Measurements from ENCODE around the gene UBXN7.
"Not testable (repeated sequence)": the region's sequence is repeated elsewhere in the genome, so short reads cannot be mapped to it uniquely, and the experiment has no call there.

The UBXN7 gene

DNA sequence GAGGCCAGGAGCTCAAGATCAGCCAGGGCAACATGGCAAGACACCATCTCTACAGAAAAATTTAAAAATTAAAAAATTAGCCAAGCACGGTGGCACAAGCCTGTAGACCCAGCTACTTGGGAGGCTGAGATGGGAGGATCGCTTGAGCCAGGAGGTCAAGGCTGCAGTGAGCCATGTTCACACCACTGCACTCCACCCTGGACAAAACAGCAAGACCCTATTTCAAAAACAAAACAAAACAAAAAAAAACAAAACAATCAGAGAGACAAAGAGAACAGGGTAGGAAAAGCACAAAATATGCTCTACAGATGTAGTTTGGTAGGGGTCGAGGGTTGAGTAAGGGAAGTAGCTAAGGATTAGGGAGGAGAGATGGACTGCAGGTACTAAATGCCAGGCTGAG, 117.6 kb downstream of the UBXN7 start:
- DNase-seq = no peak

DNA sequence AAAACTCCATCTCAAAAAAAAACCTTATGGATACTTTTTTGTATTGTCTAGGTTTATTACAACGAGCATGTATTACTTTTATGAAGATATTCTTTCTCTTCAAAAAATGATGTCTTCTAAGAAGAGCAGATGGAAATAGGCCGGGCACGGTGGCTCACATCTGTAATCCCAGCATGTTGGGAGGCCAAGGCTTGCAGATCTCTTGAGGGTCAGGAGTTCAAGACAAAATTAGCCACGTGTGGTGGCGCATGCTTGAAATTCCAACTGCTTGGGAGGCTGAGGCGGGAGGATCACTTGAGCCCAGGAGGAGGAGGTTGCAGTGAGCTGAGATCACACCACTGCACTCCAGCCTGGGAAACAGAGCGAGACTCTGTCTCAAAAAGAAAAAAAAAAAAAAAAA, 118.1 kb downstream of the UBXN7 start:
- not testable (repeated sequence) for DNase-seq

DNA sequence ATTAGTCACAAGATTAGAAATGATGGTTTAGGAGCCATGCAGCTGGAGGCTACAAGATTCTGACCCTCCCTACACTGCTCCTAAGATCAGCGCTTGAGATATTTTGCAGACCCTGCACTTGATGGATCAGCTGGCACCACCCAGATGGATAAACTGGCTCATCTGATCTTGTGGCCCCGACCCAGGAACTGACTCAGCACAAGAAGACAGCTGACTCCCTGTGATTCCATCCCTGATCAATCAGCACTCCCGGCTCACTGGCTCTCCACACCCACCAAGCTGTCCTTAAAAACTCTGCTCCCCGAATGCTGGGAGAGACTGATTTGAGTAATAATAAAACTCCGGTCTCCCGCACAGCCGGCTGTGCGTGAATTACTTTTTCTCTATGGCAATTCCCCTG, 129.3 kb downstream of the UBXN7 start:
- DNase-seq = not testable (repeated sequence)

DNA sequence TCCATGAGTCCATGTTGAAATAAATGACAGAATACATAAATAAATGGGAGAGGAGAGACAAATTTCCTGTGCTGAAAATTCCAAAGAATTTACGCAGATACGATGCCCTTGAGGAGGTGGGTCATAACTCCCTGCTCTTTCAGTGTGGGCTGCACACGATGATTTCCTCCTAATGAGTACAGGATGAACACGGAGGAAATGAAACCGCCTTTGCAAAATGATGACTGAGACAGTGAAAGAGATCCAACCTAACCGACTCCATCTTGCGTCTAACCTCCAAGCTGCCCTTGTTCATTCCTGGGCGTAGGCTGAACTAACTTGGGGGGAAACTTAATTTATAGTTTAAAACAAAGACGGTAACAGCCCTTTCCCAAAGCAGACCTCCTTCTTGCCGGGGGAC, 129.7 kb downstream of the UBXN7 start:
- DNase-seq = not testable (repeated sequence)

DNA sequence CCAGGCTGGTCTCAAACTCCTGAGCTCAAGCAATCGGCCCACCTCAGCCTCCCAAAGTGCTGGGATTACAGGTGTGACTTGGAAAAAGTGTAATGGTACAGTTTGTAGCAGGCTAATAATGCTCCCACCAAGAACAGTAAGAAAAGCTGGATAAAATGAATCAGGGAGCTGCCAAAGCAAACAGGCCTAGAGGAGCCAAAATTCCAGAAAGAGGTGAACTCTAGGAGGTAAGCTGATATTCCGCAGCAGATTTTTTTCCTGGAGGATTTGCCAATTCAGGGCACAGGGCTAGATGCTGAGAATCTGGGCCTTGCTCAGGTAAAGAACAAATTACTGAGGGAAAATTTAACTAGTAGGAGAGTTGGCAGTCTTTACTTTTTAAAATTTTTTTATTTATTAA, 133.7 kb downstream of the UBXN7 start:
- no peak for DNase-seq
